K562 (cell line): ENCODE measurements around the gene DHRS2. TPM values are rescaled to one million over a fixed set of nuclear protein-coding genes. Genes with fewer than 3 reads are reported as not detected.
"Not testable (repeated sequence)": the region's sequence is repeated elsewhere in the genome, so short reads cannot be mapped to it uniquely, and the experiment has no call there.

Experiments used
- ATAC-seq: fragments of 200-7000 bp; cut with Tn5 transposase; 3 replicates; pipeline ENCODE4 v1.9.1; 2020; ENCODE audit warnings: moderate library complexity
- BruUV-seq: library from RNA; stranded (reverse); fragments of 400-500 nt; replicated peaks from 2 replicates; lab custom pipeline; 2021; lab: Mats Ljungman, UMichigan
- CTCF ChIA-PET: fragments of 300-600 bp; formaldehyde crosslinking; extraction: SDS; loops from one replicate; lab custom pipeline; 2021; ENCODE audit warnings: low intra/inter-chr PET ratio; lab: Yijun Ruan, JAX
- POLR2A ChIA-PET: fragments of 300-600, 350-650 bp; sonication (Branson Sonifier 250); formaldehyde crosslinking; extraction: SDS; loops from one replicate; lab custom pipeline; 2021; ENCODE audit warnings: antibody characterized with exemption, inconsistent platforms; lab: Yijun Ruan, JAX
- DNase-seq, 4 experiments: peaks; one replicate each; pipeline versions ENCODE4 v3.0.0 to v3.0.0-alpha.2; 2011 to 2018; ENCODE audit warnings: low spot score in 3 of 4, mixed read lengths in 3 of 4; ENCODE audit errors: extremely low read depth in 1 of 4
- FAIRE-seq: peaks from 2 replicates; lab custom pipeline; 2011; peaks lifted over from hg19 to GRCh38; lab: Jason Lieb, UNC
- H2AFZ ChIP-seq: 2 replicates; pipeline ENCODE4 v1.6.0; 2011; ENCODE audit warnings: low read depth, low read length, control low read depth, inconsistent platforms
- H3K27ac ChIP-seq: fragments of 200-600 bp; 3 replicates; pipeline ENCODE4 v1.8.0; 2011; ENCODE audit warnings: low read depth, mild to moderate bottlenecking, control low read depth, inconsistent platforms, low read length, moderate library complexity, mixed read lengths; ENCODE audit errors: extremely low read depth
- H3K27me3 ChIP-seq, 2 experiments: fragments of 300-600 bp in 1 of 2; 2 replicates in 1 of 2; 3 replicates in 1 of 2; pipeline versions ENCODE4 v1.6.0 to v1.8.0; 2011; ENCODE audit warnings: inconsistent platforms in 2 of 2, low read length in 2 of 2, mild to moderate bottlenecking in 1 of 2, mixed read lengths in 1 of 2, moderate library complexity in 1 of 2; ENCODE audit not compliant: control insufficient read depth in 2 of 2, insufficient read depth in 2 of 2
- H3K36me3 ChIP-seq: fragments of 300-600 bp; 3 replicates; pipeline ENCODE4 v1.8.0; 2011; ENCODE audit warnings: mild to moderate bottlenecking, low read length, inconsistent platforms; ENCODE audit not compliant: control insufficient read depth, insufficient read depth
- H3K4me1 ChIP-seq, 2 experiments: fragments of 200-600 bp in 1 of 2; replicated peaks in 1 of 2; 2 replicates in 1 of 2; 3 replicates in 1 of 2; pipeline versions ENCODE4 v1.5.1 to v1.8.0; 2011; ENCODE audit warnings: inconsistent platforms in 2 of 2, low read length in 2 of 2, mild to moderate bottlenecking in 1 of 2, mixed read lengths in 1 of 2, moderate library complexity in 1 of 2; ENCODE audit not compliant: control insufficient read depth in 2 of 2, insufficient read depth in 2 of 2
- H3K4me2 ChIP-seq: 2 replicates; pipeline ENCODE4 v1.6.1; 2011; ENCODE audit warnings: low read length, control low read depth, inconsistent platforms, mixed read lengths; ENCODE audit not compliant: insufficient read depth
- H3K4me3 ChIP-seq: fragments of 200-600 bp; sonication (generic), shearing (Covaris generic); 2 replicates; pipeline ENCODE4 v1.5.1; 2016; ENCODE audit warnings: control low read depth, inconsistent platforms
- H3K79me2 ChIP-seq: fragments of 200-600 bp; 3 replicates; pipeline ENCODE4 v1.8.0; 2011; ENCODE audit warnings: low read length, inconsistent platforms; ENCODE audit not compliant: control insufficient read depth, insufficient read depth
- H3K9ac ChIP-seq, 2 experiments: 2 replicates each; pipeline versions ENCODE4 v1.6.0 to v1.6.1; 2011; ENCODE audit warnings: low read depth in 2 of 2, low read length in 2 of 2, control low read depth in 1 of 2, inconsistent platforms in 1 of 2, mild to moderate bottlenecking in 1 of 2, mixed read lengths in 1 of 2; ENCODE audit not compliant: insufficient read depth in 1 of 2
- H3K9me1 ChIP-seq: one replicate; pipeline ENCODE4 v1.6.0; 2011; ENCODE audit warnings: inconsistent platforms, mild to moderate bottlenecking, low read length, moderate library complexity; ENCODE audit not compliant: control insufficient read depth, insufficient read depth
- H3K9me3 ChIP-seq: replicated peaks from 2 replicates; pipeline ENCODE4 v1.5.1; 2011; ENCODE audit warnings: low read depth, low read length, inconsistent platforms; ENCODE audit not compliant: control insufficient read depth, insufficient read depth
- H4K20me1 ChIP-seq: replicated peaks from 2 replicates; pipeline ENCODE4 v1.6.1; 2011; ENCODE audit warnings: low read length, inconsistent platforms, mixed read lengths; ENCODE audit not compliant: control insufficient read depth, insufficient read depth
- NFYB ChIP-seq: IDR thresholded peaks from 2 replicates; pipeline ENCODE4 v1.6.1; 2011; ENCODE audit warnings: mild to moderate bottlenecking, moderate library complexity; ENCODE audit not compliant: insufficient read length; ENCODE audit errors: extremely low read depth
- POLR2AphosphoS5 ChIP-seq: IDR thresholded peaks from 2 replicates; pipeline ENCODE4 v1.6.1; 2011; ENCODE audit warnings: mild to moderate bottlenecking, low read depth, low read length, moderate library complexity; ENCODE audit not compliant: control insufficient read depth, insufficient read depth
- WGBS: fragments of 100-300 bp; shearing (Covaris generic); methylation state at CpG from one replicate; pipeline ENCODE4 v1.1.6; 2016; ENCODE audit warnings: low coverage, mixed read lengths; ENCODE audit not compliant: insufficient coverage; ENCODE audit errors: missing lambda C conversion rate; 5-methylcytosine and 5-hydroxymethylcytosine counted together
- in situ Hi-C: fragments of 300-500 bp; cut with MboI; formaldehyde crosslinking; loops from 4 replicates; pipeline ENCODE4 v1.15.0; 2018; ENCODE audit warnings: inconsistent platforms, mixed read lengths
- intact Hi-C: fragments of 100-400 bp; cut with micrococcal nuclease; formaldehyde crosslinking; loops from 2 replicates; pipeline ENCODE4 v1.14.2; 2022
- polyA plus RNA-seq, 8 experiments: library from polyadenylated mRNA; depleted of rRNA in 4 of 8; stranded (reverse) in 5 of 8; unstranded in 3 of 8; fragments of >200 nt; fragmentation: Nextera tagmentation in 2 of 8; fragmentation: Illumina TruSeq in 1 of 8; extraction: Ambion mirVana in 2 of 8; extraction: Trizol in 1 of 8; gene quantifications; 2 replicates each; pipeline versions ENCODE4 v1.2.1 to v1.2.3, GENCODE V29; 2011 to 2014; ENCODE audit warnings: inconsistent platforms in 1 of 8, missing spikeins in 1 of 8
- total RNA-seq, 7 experiments: library from RNA; depleted of rRNA in 6 of 7; stranded (reverse); fragments of >200 nt in 6 of 7; fragmentation: Illumina TruSeq in 2 of 7; extraction: Trizol in 2 of 7; gene quantifications; 2 replicates each; pipeline versions ENCODE4 v1.2.1 to v1.2.3, GENCODE V29; 2011 to 2021; ENCODE audit warnings: low replicate concordance in 1 of 7

The DHRS2 gene
- total and polyA plus RNA-seq, 9 of the 15 experiments (the other 6 are each of a cell fraction or from before 2014, with no cell fraction given): 2.9 to 96.8 (median 64.4) TPM

DNA sequence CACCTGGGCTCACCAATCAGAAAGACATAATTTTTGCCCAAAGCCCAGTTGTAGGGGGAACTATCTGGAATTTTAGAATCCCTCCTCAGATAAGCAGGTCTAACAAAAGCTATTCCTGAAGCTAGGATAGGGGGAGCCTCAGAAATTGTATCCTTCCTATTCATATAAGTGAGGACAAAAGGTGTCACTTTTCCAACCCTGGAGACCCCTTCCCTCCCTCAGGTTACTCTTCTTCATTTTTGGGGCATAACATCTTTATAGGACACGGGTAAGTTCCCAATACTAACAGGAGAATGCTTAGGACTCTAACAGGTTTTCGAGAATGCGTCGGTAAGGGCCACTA, 1.1 kb downstream of the DHRS2 start:
- peak overlapping the region; percentile 23 for H3K4me3 ChIP-seq
- intact Hi-C loops: loop anchor here (10.0 kb wide), 1 partner anchor 278 kb away; no protein-coding TSS in a partner anchor
- H3K27ac ChIP-seq: not testable (repeated sequence)

DNA sequence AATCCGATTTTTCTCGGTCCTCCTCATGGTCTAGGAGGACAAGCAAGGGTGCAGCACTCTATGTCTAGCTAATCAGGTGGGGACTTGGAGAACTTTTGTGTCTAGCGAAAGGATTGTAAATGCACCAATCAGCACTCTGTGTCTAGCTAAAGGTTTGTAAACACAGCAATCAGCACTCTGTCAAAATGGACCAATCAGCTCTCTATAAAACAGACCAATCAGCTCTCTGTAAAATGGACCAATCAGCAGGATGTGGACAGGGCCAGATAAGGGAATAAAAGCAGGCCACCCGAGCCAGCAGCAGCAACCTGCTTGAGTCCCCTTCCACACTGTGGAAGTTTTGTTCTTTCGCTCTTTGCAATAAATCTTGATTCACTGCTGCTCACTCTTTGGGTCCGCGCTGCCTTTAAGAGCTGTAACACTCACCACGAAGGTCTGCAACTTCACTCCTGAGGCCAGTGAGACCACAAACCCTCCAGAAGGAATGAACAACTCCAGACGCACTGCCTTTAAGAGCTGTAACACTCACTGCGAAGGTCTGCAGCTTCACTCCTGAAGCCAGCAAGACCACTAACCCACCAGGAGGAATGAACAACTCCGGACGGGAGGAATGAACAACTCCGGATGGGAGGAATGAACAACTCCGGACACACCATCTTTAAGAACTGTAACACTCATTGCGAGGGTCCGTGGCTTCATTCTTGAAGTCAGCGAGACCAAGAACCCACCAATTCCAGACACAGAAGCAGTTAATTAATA, 1.7 kb downstream of the DHRS2 start:
- CTCF ChIA-PET: not testable (repeated sequence)

More for the DNA sequence above, 1.1 kb downstream of the DHRS2 start:
- CTCF ChIA-PET, H3K9me3 ChIP-seq, H3K4me1 ChIP-seq, DNase-seq, in situ Hi-C loops, FAIRE-seq, BruUV-seq, H3K9ac ChIP-seq, H3K79me2 ChIP-seq, H2AFZ ChIP-seq, H3K36me3 ChIP-seq, H3K9me1 ChIP-seq, H3K4me2 ChIP-seq, ATAC-seq, H3K27me3 ChIP-seq, H4K20me1 ChIP-seq: not testable (repeated sequence)
- 48% methylated on average over 4 of the region's 4 CpGs for WGBS
- POLR2A ChIA-PET: interaction anchor here (0.6 to 0.7 kb wide), 2 partner anchors 19 to 1103 kb away, joined by 3 to 5 read pairs; no protein-coding TSS in a partner anchor

More for the DNA sequence above, 1.7 kb downstream of the DHRS2 start:
- BruUV-seq, H3K36me3 ChIP-seq, H4K20me1 ChIP-seq, H3K27ac ChIP-seq, H3K4me1 ChIP-seq, H3K27me3 ChIP-seq, FAIRE-seq, DNase-seq, H3K9me3 ChIP-seq, in situ Hi-C loops, H3K9me1 ChIP-seq, ATAC-seq, H3K79me2 ChIP-seq, H2AFZ ChIP-seq, H3K9ac ChIP-seq: not testable (repeated sequence)
- peak overlapping the region; percentile 23 for H3K4me3 ChIP-seq
- POLR2A ChIA-PET: interaction anchor here (0.6 to 0.7 kb wide), 3 partner anchors 18 to 1103 kb away, joined by 3 to 5 read pairs (median 3); no protein-coding TSS in a partner anchor
- intact Hi-C loops: loop anchor here (10.0 kb wide), 1 partner anchor 277 kb away; no protein-coding TSS in a partner anchor
- 27% methylated on average over 17 of the region's 17 CpGs for WGBS
- TF ChIP-seq POLR2AphosphoS5 (peak; percentile 5; the same call in 1 of the 2 replicates), NFYB (peak; percentile 59)
- peak overlapping the region; percentile 21; the same call in 1 of the 2 replicates for H3K4me2 ChIP-seq
